A673 (cell line): ENCODE measurements around the gene CPXM1. TPM values are rescaled to one million over a fixed set of nuclear protein-coding genes. Genes with fewer than 3 reads are reported as not detected.

ENCODE experiments used
- Bru-seq: library from RNA; stranded (reverse); fragments of 400-500 nt; gene quantifications from one replicate; lab custom pipeline; 2021; lab: Mats Ljungman, UMichigan
- BruChase-seq, 2 experiments: library from RNA; stranded (reverse); fragments of 400-500 nt; gene quantifications; one replicate each; lab custom pipeline; 2021; lab: Mats Ljungman, UMichigan
- BruUV-seq: library from RNA; stranded (reverse); fragments of 400-500 nt; replicated peaks from 2 replicates; lab custom pipeline; 2021; lab: Mats Ljungman, UMichigan
- CTCF ChIA-PET: fragments of 300-600 bp; sonication (Branson Sonifier 250); formaldehyde crosslinking; loops from one replicate; lab custom pipeline; 2022; ENCODE audit warnings: antibody characterized with exemption; lab: Charles Lee
- POLR2A ChIA-PET: fragments of 300-600 bp; sonication (Branson Sonifier 250); formaldehyde crosslinking; loops from one replicate; lab custom pipeline; 2022; ENCODE audit warnings: antibody characterized with exemption; ENCODE audit not compliant: low non-redundant PET; lab: Charles Lee
- DNase-seq: peaks from one replicate; pipeline ENCODE4 v3.0.0-alpha.2; 2015; ENCODE audit warnings: low spot score
- H3K27ac ChIP-seq: fragments of 200-600 bp; sonication (generic); 2 replicates; pipeline ENCODE4 v1.5.1; 2016; ENCODE audit warnings: mixed run types, low read depth, mild to moderate bottlenecking, mixed read lengths, antibody characterized with exemption, low read length; ENCODE audit not compliant: poor library complexity, severe bottlenecking
- H3K27me3 ChIP-seq: fragments of 200-600 bp; sonication (generic); replicated peaks from 2 replicates; pipeline ENCODE4 v1.6.1; 2017; ENCODE audit warnings: mixed run types, low read depth, mild to moderate bottlenecking, mixed read lengths, antibody characterized with exemption, low read length; ENCODE audit not compliant: insufficient read depth, poor library complexity
- H3K36me3 ChIP-seq: fragments of 200-600 bp; sonication (generic); 2 replicates; pipeline ENCODE4 v1.6.1; 2016; ENCODE audit warnings: mixed run types, mild to moderate bottlenecking, mixed read lengths, antibody characterized with exemption, low read length; ENCODE audit not compliant: insufficient read depth, poor library complexity, severe bottlenecking
- H3K4me1 ChIP-seq: fragments of 200-600 bp; sonication (generic); 2 replicates; pipeline ENCODE4 v1.6.1; 2017; ENCODE audit warnings: mixed run types, mild to moderate bottlenecking, mixed read lengths, antibody characterized with exemption, low read length; ENCODE audit not compliant: insufficient read depth, poor library complexity, severe bottlenecking
- H3K4me3 ChIP-seq: fragments of 200-600 bp; sonication (generic); 2 replicates; pipeline ENCODE4 v1.5.1; 2016; ENCODE audit warnings: low read depth, mixed run types, mild to moderate bottlenecking, mixed read lengths, low read length; ENCODE audit not compliant: poor library complexity, severe bottlenecking
- H3K9me3 ChIP-seq: fragments of 200-600 bp; sonication (generic); 2 replicates; pipeline ENCODE4 v1.6.1; 2016; ENCODE audit warnings: mixed run types, low read depth, mild to moderate bottlenecking, mixed read lengths, antibody characterized with exemption, low read length; ENCODE audit not compliant: poor library complexity, severe bottlenecking
- EZH2 ChIP-seq: fragments of 200-600 bp; sonication (generic); IDR thresholded peaks from 2 replicates; pipeline ENCODE4 v1.6.1; 2017; ENCODE audit warnings: borderline replicate concordance, low read depth, mild to moderate bottlenecking, mixed read lengths, antibody characterized with exemption, low read length; ENCODE audit not compliant: poor library complexity, severe bottlenecking
- intact Hi-C: fragments of 100-400 bp; cut with micrococcal nuclease; formaldehyde crosslinking; loops from one replicate; pipeline ENCODE4 v1.10.0; 2022; ENCODE audit not compliant: unreplicated experiment
- long read RNA-seq: library from polyadenylated mRNA; stranded (forward); transcript quantifications from one replicate; pipeline ENCODE4 v2.0.0, GENCODE V29; 2022
- total RNA-seq: library from RNA; stranded (reverse); gene quantifications from 2 replicates; pipeline ENCODE4 v1.2.3, GENCODE V29; 2021
- TF ChIP-seq, protein P1 (sequence below): fragments of 300-800, 200-600 bp; sonication (generic); conservative IDR thresholded peaks from 2 replicates; pipeline ENCODE4 v1.5.1; 2017; ENCODE audit warnings: low read depth, mild to moderate bottlenecking, antibody characterized with exemption, low read length, moderate library complexity, mixed read lengths

The CPXM1 gene
- 3.8 and 7.6 TPM in 2 replicates for total RNA-seq
- Bru-seq, nascent RNA, result percentile 36 among the genes with signal in this experiment
- percentile 37 among the genes with signal in this experiment for BruChase-seq, experiment 1, labeled RNA remaining after a 2-hour chase
- percentile 38 among the genes with signal in this experiment for BruChase-seq, experiment 2, labeled RNA remaining after a 6-hour chase
- long read RNA-seq, transcript CPXM1-201 (14 exons, 2,391 nt), result major isoform, 10 of 15 reads
- long read RNA-seq, partial matches to known transcripts, result 3 of 15 reads
- long read RNA-seq, other reads (novel, unspliced or antisense), result 2 of 15 reads

DNA sequence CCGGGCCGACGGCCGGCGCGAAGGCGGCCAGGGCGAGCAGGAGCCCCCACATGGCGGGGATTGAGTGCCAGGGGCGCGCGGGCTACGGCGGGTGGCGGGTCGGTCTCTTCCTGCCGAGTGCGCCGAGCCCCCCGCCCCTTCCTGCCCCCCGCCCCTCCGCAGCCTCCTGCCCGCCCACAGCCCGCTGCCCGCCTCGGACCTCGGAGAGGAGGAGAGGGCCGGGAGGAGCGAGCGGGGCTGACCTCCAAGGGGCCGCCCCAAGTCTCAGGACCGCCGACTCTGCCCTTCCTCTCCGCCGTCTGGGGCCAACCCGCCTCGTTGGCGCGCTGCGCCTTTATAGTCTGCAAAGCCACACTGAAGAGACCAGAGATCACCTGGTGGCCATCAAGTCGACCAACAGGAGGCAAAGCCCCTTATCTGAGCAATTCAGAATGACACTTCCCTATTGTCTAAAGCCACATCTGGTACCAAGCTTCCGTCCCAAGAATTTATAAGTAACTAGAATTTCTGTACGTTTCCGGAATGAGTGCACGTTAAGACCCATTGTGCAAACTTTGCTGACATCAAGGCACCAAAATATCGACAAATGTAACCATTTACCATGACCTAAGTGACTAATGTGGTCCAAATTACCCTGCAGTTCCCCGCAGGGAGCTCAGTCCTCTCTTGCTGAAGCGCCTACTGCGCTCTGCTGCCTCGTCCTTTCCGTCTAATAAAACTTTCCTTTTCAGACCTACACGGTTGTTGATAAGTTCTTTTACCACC is at the start of gene CPXM1:
Gene CPXM1, minus strand, starts transcription at position 107 of the 765 bp plus-strand sequence. Its CDS starts 55 bp downstream, at position 52.
- intact Hi-C loops, result no loop called here
- ChIA-PET CTCF (no interaction called here), POLR2A (no interaction called here)
- TF ChIP-seq, protein P1, sequence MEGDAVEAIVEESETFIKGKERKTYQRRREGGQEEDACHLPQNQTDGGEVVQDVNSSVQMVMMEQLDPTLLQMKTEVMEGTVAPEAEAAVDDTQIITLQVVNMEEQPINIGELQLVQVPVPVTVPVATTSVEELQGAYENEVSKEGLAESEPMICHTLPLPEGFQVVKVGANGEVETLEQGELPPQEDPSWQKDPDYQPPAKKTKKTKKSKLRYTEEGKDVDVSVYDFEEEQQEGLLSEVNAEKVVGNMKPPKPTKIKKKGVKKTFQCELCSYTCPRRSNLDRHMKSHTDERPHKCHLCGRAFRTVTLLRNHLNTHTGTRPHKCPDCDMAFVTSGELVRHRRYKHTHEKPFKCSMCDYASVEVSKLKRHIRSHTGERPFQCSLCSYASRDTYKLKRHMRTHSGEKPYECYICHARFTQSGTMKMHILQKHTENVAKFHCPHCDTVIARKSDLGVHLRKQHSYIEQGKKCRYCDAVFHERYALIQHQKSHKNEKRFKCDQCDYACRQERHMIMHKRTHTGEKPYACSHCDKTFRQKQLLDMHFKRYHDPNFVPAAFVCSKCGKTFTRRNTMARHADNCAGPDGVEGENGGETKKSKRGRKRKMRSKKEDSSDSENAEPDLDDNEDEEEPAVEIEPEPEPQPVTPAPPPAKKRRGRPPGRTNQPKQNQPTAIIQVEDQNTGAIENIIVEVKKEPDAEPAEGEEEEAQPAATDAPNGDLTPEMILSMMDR, result no peak
- TF ChIP-seq EZH2, result peak; percentile 42
- Histone ChIP-seq H3K9me3 (no peaks in the 10 kb centered on the region), H3K27me3 (peaks cover 64% of the 10 kb centered on the region), H3K4me3 (peak within 1 kb of the TSS; percentile 53), H3K4me1 (peaks cover 5% of the 10 kb centered on the region), H3K27ac (no peak within 1 kb of the TSS), H3K36me3 (no peaks in the 10 kb centered on the region)
- no TSS peak for BruUV-seq
- no peak for DNase-seq

GRCh38 chr20:2849529-2849928 is 49.1 kb upstream of the CPXM1 start:
- BruUV-seq, result no TSS peak
- Histone ChIP-seq H3K4me3 (no peak overlapping the region), H3K36me3 (no peaks in the 10 kb centered on the region), H3K4me1 (no peaks in the 10 kb centered on the region), H3K27me3 (no peaks in the 10 kb centered on the region), H3K9me3 (no peaks in the 10 kb centered on the region), H3K27ac (no peak overlapping the region)
- ChIA-PET CTCF (no interaction called here), POLR2A (no interaction called here)
- no peak for TF ChIP-seq EZH2
- TF ChIP-seq, protein P1, result no peak
- intact Hi-C loops, result no loop called here
- DNase-seq, result no peak

- no peaks in the 10 kb centered on the region for H3K9me3 ChIP-seq
- ChIA-PET POLR2A (no interaction called here), CTCF (no interaction called here)
- no TSS peak for BruUV-seq
- H3K27me3 ChIP-seq, result no peaks in the 10 kb centered on the region
- no peak for DNase-seq
- no peak overlapping the region for H3K4me3 ChIP-seq
- no peaks in the 10 kb centered on the region for H3K4me1 ChIP-seq
- TF ChIP-seq, protein P1, result no peak
- no peak for TF ChIP-seq EZH2
- intact Hi-C loops, result no loop called here
- no peak overlapping the region for H3K27ac ChIP-seq
- H3K36me3 ChIP-seq, result no peaks in the 10 kb centered on the region
Observed at GRCh38 chr20:2847802-2848201, 47.4 kb upstream of the CPXM1 start.
